Liver (tissue), 9 donors: ENCODE results near the gene LRMDA. TPM values are rescaled to one million over a fixed set of nuclear protein-coding genes. Genes with fewer than 3 reads are reported as not detected.

Experiments used
- DNase-seq: peaks from one replicate; pipeline ENCODE4 v3.0.0-alpha.2; 2017; ENCODE audit warnings: low spot score
- H3K27ac ChIP-seq, 2 donors: one replicate each; pipeline ENCODE4 v1.7.0; 2013; ENCODE audit warnings: inconsistent platforms in 2 of 2, low read length in 2 of 2, control low read depth in 1 of 2, low read depth in 1 of 2, mild to moderate bottlenecking in 1 of 2
- H3K27me3 ChIP-seq, 4 donors: one replicate each; pipeline versions ENCODE4 v1.6.1 to v1.7.0; 2013; ENCODE audit warnings: low read length in 3 of 4, inconsistent platforms in 1 of 4, mild to moderate bottlenecking in 1 of 4, moderate library complexity in 1 of 4; ENCODE audit not compliant: control insufficient read depth in 4 of 4, insufficient read depth in 4 of 4
- H3K36me3 ChIP-seq, 4 donors: one replicate each; pipeline versions ENCODE4 v1.6.1 to v1.7.0; 2013; ENCODE audit warnings: low read length in 3 of 4, mild to moderate bottlenecking in 3 of 4, low read depth in 1 of 4, moderate library complexity in 1 of 4; ENCODE audit not compliant: control insufficient read depth in 4 of 4, insufficient read depth in 3 of 4
- H3K4me1 ChIP-seq, 4 donors: one replicate each; pipeline versions ENCODE4 v1.6.1 to v1.7.0; 2013; ENCODE audit warnings: low read length in 3 of 4, mild to moderate bottlenecking in 3 of 4, moderate library complexity in 1 of 4; ENCODE audit not compliant: control insufficient read depth in 4 of 4, insufficient read depth in 4 of 4
- H3K4me3 ChIP-seq, 3 donors: one replicate each; pipeline versions ENCODE4 v1.6.1 to v1.7.0; 2013; ENCODE audit warnings: low read length in 3 of 3, control low read depth in 1 of 3, low read depth in 1 of 3, mild to moderate bottlenecking in 1 of 3
- H3K9ac ChIP-seq, 2 donors: one replicate each; pipeline ENCODE4 v1.7.0; 2013; ENCODE audit warnings: low read length in 2 of 2, mild to moderate bottlenecking in 2 of 2, moderate library complexity in 2 of 2, control low read depth in 1 of 2, low read depth in 1 of 2
- H3K9me3 ChIP-seq, 4 donors: one replicate each; pipeline versions ENCODE4 v1.6.1 to v1.7.0; 2013; ENCODE audit warnings: low read length in 3 of 4; ENCODE audit not compliant: control insufficient read depth in 4 of 4
- ATF3 ChIP-seq: IDR thresholded peaks from 2 replicates; pipeline ENCODE4 v1.6.1; 2016; ENCODE audit warnings: antibody characterized with exemption
- EGR1 ChIP-seq, 2 donors: IDR thresholded peaks; 2 replicates each; pipeline ENCODE4 v1.6.1; 2016 to 2018; ENCODE audit warnings: antibody characterized with exemption in 2 of 2, low read depth in 2 of 2
- FOXA1 ChIP-seq: IDR thresholded peaks from 2 replicates; pipeline ENCODE4 v1.6.1; 2016; ENCODE audit warnings: antibody characterized with exemption
- FOXA2 ChIP-seq: IDR thresholded peaks from 2 replicates; pipeline ENCODE4 v1.6.1; 2016; ENCODE audit warnings: antibody characterized with exemption
- GABPA ChIP-seq, 2 donors: IDR thresholded peaks in 1 of 2; conservative IDR thresholded peaks in 1 of 2; 2 replicates each; pipeline ENCODE4 v1.6.1; 2016; ENCODE audit warnings: antibody characterized with exemption in 2 of 2, mild to moderate bottlenecking in 1 of 2, moderate library complexity in 1 of 2
- HNF4A ChIP-seq, 2 donors: conservative IDR thresholded peaks; 2 replicates each; pipeline ENCODE4 v1.6.1; 2016; ENCODE audit warnings: antibody characterized with exemption in 2 of 2, mild to moderate bottlenecking in 2 of 2
- HNF4G ChIP-seq: IDR thresholded peaks from 2 replicates; pipeline ENCODE4 v1.6.1; 2016; ENCODE audit warnings: antibody characterized with exemption
- JUND ChIP-seq, 2 donors: IDR thresholded peaks; 2 replicates each; pipeline ENCODE4 v1.6.1; 2016; ENCODE audit warnings: antibody characterized with exemption in 2 of 2
- MAX ChIP-seq: IDR thresholded peaks from 2 replicates; pipeline ENCODE4 v1.6.1; 2016; ENCODE audit warnings: antibody characterized with exemption
- NR2F2 ChIP-seq: IDR thresholded peaks from 2 replicates; pipeline ENCODE4 v1.6.1; 2016; ENCODE audit warnings: antibody characterized with exemption
- RAD21 ChIP-seq, 2 donors: IDR thresholded peaks; 2 replicates each; pipeline ENCODE4 v1.6.1; 2016; ENCODE audit warnings: antibody characterized with exemption in 2 of 2, mild to moderate bottlenecking in 2 of 2
- REST ChIP-seq: IDR thresholded peaks from 2 replicates; pipeline ENCODE4 v1.6.1; 2016; ENCODE audit warnings: antibody characterized with exemption, mild to moderate bottlenecking
- RXRA ChIP-seq, 2 donors: IDR thresholded peaks; 2 replicates each; pipeline ENCODE4 v1.6.1; 2017 to 2018; ENCODE audit warnings: antibody characterized with exemption in 2 of 2, mild to moderate bottlenecking in 1 of 2
- SP1 ChIP-seq: IDR thresholded peaks from 2 replicates; pipeline ENCODE4 v1.6.1; 2018; ENCODE audit warnings: antibody characterized with exemption, mild to moderate bottlenecking
- TAF1 ChIP-seq: conservative IDR thresholded peaks from 2 replicates; pipeline ENCODE4 v1.6.1; 2016; ENCODE audit warnings: antibody characterized with exemption, mild to moderate bottlenecking
- YY1 ChIP-seq: IDR thresholded peaks from 2 replicates; pipeline ENCODE4 v1.6.1; 2016; ENCODE audit warnings: antibody characterized with exemption, mild to moderate bottlenecking
- ZBTB33 ChIP-seq: IDR thresholded peaks from 2 replicates; pipeline ENCODE4 v1.6.1; 2016; ENCODE audit warnings: antibody characterized with exemption
- WGBS: extraction: QIAGEN DNeasy Blood & Tissue Kit; methylation state at CpG from one replicate; pipeline ENCODE4 v1.1.7; 2013; 5-methylcytosine and 5-hydroxymethylcytosine counted together
- polyA plus RNA-seq, 2 donors: library from polyadenylated mRNA; stranded (reverse) in 1 of 2; unstranded in 1 of 2; fragments of 200-250 nt in 1 of 2; fragments of >200 nt in 1 of 2; fragmentation: Nextera tagmentation in 1 of 2; extraction: Ambion mirVana in 1 of 2; gene quantifications; one replicate each; pipeline versions ENCODE4 v1.2.1 to v1.2.3, GENCODE V29; 2013 to 2015
- total RNA-seq, 2 donors: library from RNA; depleted of rRNA; stranded (reverse); fragments of >200 nt; gene quantifications; one replicate each; pipeline ENCODE4 v1.2.3, GENCODE V29; 2014
- TF ChIP-seq, protein P1 (sequence below): fragments of 150-350 bp; IDR thresholded peaks from 2 replicates; pipeline ENCODE4 v1.5.1; 2017; ENCODE audit warnings: improper control_type of control experiment, low read depth, low read length; ENCODE audit not compliant: missing input control
- donor health status: healthy.
- donor health status: healthy.
- donor health status: healthy.
- donor health status: healthy.
- donor health status: healthy.

LRMDA gene
- total and polyA plus RNA-seq, 4 donors = 7.9 to 15.8 (median 11.3) TPM

GRCh38 chr10:76020630-76021029 is 589.2 kb downstream of the LRMDA start (continued):
- TF ChIP-seq, protein P1, sequence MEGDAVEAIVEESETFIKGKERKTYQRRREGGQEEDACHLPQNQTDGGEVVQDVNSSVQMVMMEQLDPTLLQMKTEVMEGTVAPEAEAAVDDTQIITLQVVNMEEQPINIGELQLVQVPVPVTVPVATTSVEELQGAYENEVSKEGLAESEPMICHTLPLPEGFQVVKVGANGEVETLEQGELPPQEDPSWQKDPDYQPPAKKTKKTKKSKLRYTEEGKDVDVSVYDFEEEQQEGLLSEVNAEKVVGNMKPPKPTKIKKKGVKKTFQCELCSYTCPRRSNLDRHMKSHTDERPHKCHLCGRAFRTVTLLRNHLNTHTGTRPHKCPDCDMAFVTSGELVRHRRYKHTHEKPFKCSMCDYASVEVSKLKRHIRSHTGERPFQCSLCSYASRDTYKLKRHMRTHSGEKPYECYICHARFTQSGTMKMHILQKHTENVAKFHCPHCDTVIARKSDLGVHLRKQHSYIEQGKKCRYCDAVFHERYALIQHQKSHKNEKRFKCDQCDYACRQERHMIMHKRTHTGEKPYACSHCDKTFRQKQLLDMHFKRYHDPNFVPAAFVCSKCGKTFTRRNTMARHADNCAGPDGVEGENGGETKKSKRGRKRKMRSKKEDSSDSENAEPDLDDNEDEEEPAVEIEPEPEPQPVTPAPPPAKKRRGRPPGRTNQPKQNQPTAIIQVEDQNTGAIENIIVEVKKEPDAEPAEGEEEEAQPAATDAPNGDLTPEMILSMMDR = no peak

DNA sequence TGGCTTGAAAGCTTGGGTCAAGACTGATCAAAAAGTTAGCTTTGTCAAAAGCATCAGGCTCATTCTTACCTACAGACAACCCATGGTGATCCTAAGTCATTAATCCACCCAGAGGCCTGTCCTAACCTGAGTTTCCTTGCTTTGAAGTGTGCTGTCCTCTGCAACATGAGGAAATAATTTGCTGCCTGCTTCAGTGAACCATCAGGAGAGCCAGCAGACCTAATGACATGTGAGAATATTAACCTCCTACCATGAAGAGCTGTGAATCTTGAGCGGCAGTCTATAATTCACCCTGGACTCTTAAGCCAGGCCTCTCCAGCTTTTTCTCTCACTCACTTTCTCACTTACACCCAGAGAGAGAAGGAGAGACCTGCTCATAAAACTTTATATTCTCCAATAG is 590.0 kb downstream of the LRMDA start:
- Histone ChIP-seq H3K27me3 (no peaks in the 10 kb centered on the region), H3K36me3 (no peaks in the 10 kb centered on the region), H3K9ac (no peak overlapping the region), H3K4me3 (no peak overlapping the region), H3K9me3 (no peaks in the 10 kb centered on the region), H3K27ac (no peak overlapping the region), H3K4me1 (peaks cover 8 to 25% (median 16%) of the 10 kb centered on the region in 4 donors)
- 98% methylated on average over 1 of the region's 1 CpG for WGBS
- DNase-seq = no peak
- TF ChIP-seq MAX (no peak), ZBTB33 (no peak), HNF4A (conservative IDR thresholded peaks at IDR 0.05) (no peak), NR2F2 (no peak), GABPA (IDR thresholded peaks at IDR 0.05 in 1 of 2, conservative IDR thresholded peaks at IDR 0.05 in 1 of 2) (no peak), REST (no peak), YY1 (no peak), HNF4G (no peak), FOXA1 (no peak), RXRA (IDR thresholded peaks at IDR 0.05) (no peak), TAF1 (no peak), EGR1 (IDR thresholded peaks at IDR 0.05; ENCODE audit: low read depth in 2 of 2) (no peak), FOXA2 (no peak), SP1 (no peak), JUND (IDR thresholded peaks at IDR 0.05) (no peak), ATF3 (no peak), RAD21 (IDR thresholded peaks at IDR 0.05) (no peak)
- TF ChIP-seq, protein P1 = no peak
